HepG2 (cell line): ENCODE measurements around the gene PTPRCAP. TPM values are rescaled to one million over a fixed set of nuclear protein-coding genes. Genes with fewer than 3 reads are reported as not detected.

Source experiments
- CENPX ChIP-seq: sonication (generic); formaldehyde crosslinking; IDR thresholded peaks from 2 replicates; pipeline ENCODE4 v1.9.0; 2021; ENCODE audit warnings: mild to moderate bottlenecking, missing genetic modification reagents, moderate library complexity
- E2F5 ChIP-seq: sonication (generic); formaldehyde crosslinking; conservative IDR thresholded peaks from 2 replicates; pipeline ENCODE4 v1.4.0; 2020; ENCODE audit warnings: missing genetic modification reagents
- ELF1 ChIP-seq: sonication (generic); formaldehyde crosslinking; IDR thresholded peaks from 2 replicates; pipeline ENCODE4 v1.4.0; 2020; ENCODE audit warnings: missing genetic modification reagents
- FOXP1 ChIP-seq, 2 experiments: fragments of 450-650 bp in 1 of 2; IDR thresholded peaks; 2 replicates each; pipeline ENCODE4 v1.6.1; 2017 to 2018; ENCODE audit warnings: antibody characterized with exemption in 1 of 2
- HNRNPH1 ChIP-seq: fragments of 200-400 bp; formaldehyde crosslinking; optimal IDR thresholded peaks from 2 replicates; pipeline ENCODE3; 2017; ENCODE audit warnings: mild to moderate bottlenecking, low read depth, low read length
- HNRNPLL ChIP-seq: fragments of 200-400 bp; formaldehyde crosslinking; IDR thresholded peaks from 2 replicates; pipeline ENCODE4 v1.6.1; 2017; ENCODE audit warnings: mild to moderate bottlenecking, low read depth, low read length; ENCODE audit not compliant: poor library complexity, severe bottlenecking
- HOXA7 ChIP-seq: sonication (generic); formaldehyde crosslinking; IDR thresholded peaks from 2 replicates; pipeline ENCODE4 v1.8.1; 2022; ENCODE audit warnings: mild to moderate bottlenecking, missing genetic modification reagents, moderate library complexity
- HOXA9 ChIP-seq: sonication (generic); formaldehyde crosslinking; IDR thresholded peaks from 2 replicates; pipeline ENCODE4 v1.8.1; 2022; ENCODE audit warnings: missing genetic modification reagents, mild to moderate bottlenecking, moderate library complexity, borderline replicate concordance
- ISX ChIP-seq: sonication (generic); formaldehyde crosslinking; conservative IDR thresholded peaks from 2 replicates; pipeline ENCODE4 v1.5.0; 2020; ENCODE audit warnings: missing genetic modification reagents
- MED13 ChIP-seq: sonication (generic); formaldehyde crosslinking; IDR thresholded peaks from 2 replicates; pipeline ENCODE4 v1.5.0; 2020; ENCODE audit warnings: missing genetic modification reagents
- MLLT10 ChIP-seq: sonication (generic); formaldehyde crosslinking; IDR thresholded peaks from 2 replicates; pipeline ENCODE4 v1.4.0; 2020; ENCODE audit warnings: missing genetic modification reagents
- NCOA2 ChIP-seq: sonication (generic); formaldehyde crosslinking; IDR thresholded peaks from 2 replicates; pipeline ENCODE4 v1.8.0; 2022; ENCODE audit warnings: inconsistent platforms
- NCOA5 ChIP-seq: sonication (generic); formaldehyde crosslinking; IDR thresholded peaks from 2 replicates; pipeline ENCODE4 v1.4.0; 2020; ENCODE audit warnings: missing genetic modification reagents
- NFYC ChIP-seq: IDR thresholded peaks from 2 replicates; pipeline ENCODE4 v1.6.1; 2016; ENCODE audit warnings: missing genetic modification reagents, missing compliant biosample characterization
- SATB2 ChIP-seq: sonication (generic); formaldehyde crosslinking; IDR thresholded peaks from 2 replicates; pipeline ENCODE4 v1.5.0; 2020; ENCODE audit warnings: missing genetic modification reagents
- SMC3 ChIP-seq: IDR thresholded peaks from 2 replicates; pipeline ENCODE4 v1.6.1; 2011; ENCODE audit warnings: low read length, improper control_type of control experiment
- ZBTB8A ChIP-seq: sonication (generic); formaldehyde crosslinking; IDR thresholded peaks from 2 replicates; pipeline ENCODE4 v1.4.0; 2020; ENCODE audit warnings: mild to moderate bottlenecking, low read depth, missing genetic modification reagents, borderline replicate concordance
- ZNF207 ChIP-seq: fragments of 450-650 bp; IDR thresholded peaks from 2 replicates; pipeline ENCODE4 v1.6.1; 2016; ENCODE audit warnings: antibody characterized with exemption, borderline replicate concordance
- ZNF362 ChIP-seq: sonication (generic); formaldehyde crosslinking; IDR thresholded peaks from 2 replicates; pipeline ENCODE4 v1.4.0; 2020; ENCODE audit warnings: missing genetic modification reagents, mild to moderate bottlenecking, borderline replicate concordance
- ZNF570 ChIP-seq: sonication (generic); formaldehyde crosslinking; IDR thresholded peaks from 2 replicates; pipeline ENCODE4 v1.4.0; 2020; ENCODE audit warnings: mild to moderate bottlenecking, missing genetic modification reagents, borderline replicate concordance
- ZNF737 ChIP-seq: sonication (generic); formaldehyde crosslinking; IDR thresholded peaks from 2 replicates; pipeline ENCODE4 v1.5.0; 2020; ENCODE audit warnings: missing genetic modification reagents, mild to moderate bottlenecking, borderline replicate concordance
- ZNF792 ChIP-seq: IDR thresholded peaks from 2 replicates; pipeline ENCODE4 v1.6.1; 2016
- ZNF850 ChIP-seq: sonication (generic); formaldehyde crosslinking; conservative IDR thresholded peaks from 2 replicates; pipeline ENCODE4 v1.9.0; 2021; ENCODE audit warnings: mild to moderate bottlenecking, missing genetic modification reagents
- polyA plus RNA-seq, 8 experiments: library from polyadenylated mRNA; depleted of rRNA in 3 of 8; stranded (reverse) in 7 of 8; unstranded in 1 of 8; fragments of >200 nt; fragmentation: Illumina TruSeq in 4 of 8; extraction: Trizol in 4 of 8; gene quantifications; 2 replicates each; pipeline versions ENCODE4 v1.2.1 to v1.2.3, GENCODE V29; 2011 to 2016; ENCODE audit warnings: low read depth in 4 of 8, missing spikeins in 1 of 8, mixed read lengths in 1 of 8; ENCODE audit not compliant: insufficient read depth in 1 of 8
- total RNA-seq, 5 experiments: library from RNA; depleted of rRNA; stranded (reverse); fragments of >200 nt; fragmentation: Illumina TruSeq; extraction: Trizol; gene quantifications; 2 replicates each; pipeline ENCODE4 v1.2.3, GENCODE V29; 2016; ENCODE audit warnings: low read depth in 1 of 5
- TF ChIP-seq, protein P1 (sequence below): sonication (generic); formaldehyde crosslinking; IDR thresholded peaks from 2 replicates; pipeline ENCODE4 v1.5.0; 2020; ENCODE audit warnings: mild to moderate bottlenecking, missing genetic modification reagents, borderline replicate concordance
- TF ChIP-seq, protein P2 (sequence below): sonication (generic); formaldehyde crosslinking; IDR thresholded peaks from 2 replicates; pipeline ENCODE4 v1.8.1; 2023; ENCODE audit warnings: missing genetic modification reagents, inconsistent platforms, borderline replicate concordance

The PTPRCAP gene
- total and polyA plus RNA-seq, 2 of the 13 experiments (the other 11 are each of a cell fraction or from before 2014, with no cell fraction given) = 0.60 to 0.70 TPM

DNA sequence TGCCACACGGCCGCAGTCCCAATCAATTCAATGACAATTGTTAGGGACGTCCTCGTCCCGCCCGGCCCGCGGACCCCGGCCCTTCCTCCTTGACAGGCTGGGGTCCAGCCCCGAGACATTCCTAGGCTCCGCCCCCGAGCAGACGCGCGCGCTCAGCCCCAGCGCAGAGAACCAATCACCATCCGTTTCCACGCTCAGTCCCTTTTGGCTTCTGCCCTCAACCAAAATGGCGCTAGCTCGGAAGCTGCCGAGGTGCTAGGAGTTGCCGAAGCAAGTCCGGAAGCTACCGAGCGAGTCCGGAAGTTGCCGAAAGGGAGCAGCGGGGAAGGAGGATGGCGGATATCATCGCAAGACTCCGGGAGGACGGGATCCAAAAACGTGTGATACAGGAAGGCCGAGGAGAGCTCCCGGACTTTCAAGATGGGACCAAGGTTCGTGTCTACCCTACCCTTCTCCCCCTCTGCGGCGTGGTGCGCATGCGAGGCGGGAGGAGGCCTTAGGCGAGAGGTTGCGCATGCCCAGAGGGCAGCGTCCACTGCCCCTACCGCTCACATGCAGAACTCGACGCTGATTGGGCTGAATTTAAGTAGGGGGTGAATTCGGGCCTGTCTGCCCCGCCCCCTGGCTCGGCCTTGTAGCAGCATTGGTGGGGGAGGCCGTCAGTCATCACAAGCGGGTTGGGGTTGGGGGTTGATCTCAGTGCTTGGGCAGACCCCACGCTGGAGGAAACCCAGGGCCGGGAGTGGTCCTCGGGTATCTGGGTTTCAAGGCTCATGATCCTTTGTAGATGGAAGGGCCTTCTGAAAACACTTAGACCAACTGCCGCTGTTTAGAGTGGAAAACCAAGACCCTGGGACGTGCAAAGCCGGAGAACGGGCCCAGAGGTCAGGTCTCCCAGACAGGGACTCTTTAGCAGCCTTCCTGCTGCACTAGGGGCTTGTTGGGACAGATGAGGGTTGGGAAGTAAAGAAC lies 45.6 kb upstream of the PTPRCAP start, which contains the start of gene AIP (continued):
- TF ChIP-seq HNRNPLL = peak; percentile 54
- TF ChIP-seq ISX = peak; percentile 74; the same call in 1 of the 2 replicates
- TF ChIP-seq ELF1 (CRISPR knock-in tag) = peak; percentile 97
- TF ChIP-seq E2F5 (CRISPR knock-in tag) = peak; percentile 68
- TF ChIP-seq SATB2 = peak; percentile 95
- TF ChIP-seq FOXP1 (IDR thresholded peaks at IDR 0.05) = no peak
- 0 out of 2 replicates have a peak, but pooled peaks have one; percentile 13 for TF ChIP-seq FOXP1 (CRISPR knock-in tag; IDR thresholded peaks at IDR 0.05)
- no peak for TF ChIP-seq NCOA5 (CRISPR knock-in tag)
- no peak for TF ChIP-seq ZNF207
- TF ChIP-seq HOXA7 = no peak
- TF ChIP-seq MED13 = peak; percentile 80; the same call in 1 of the 2 replicates
- TF ChIP-seq HOXA9 (CRISPR knock-in tag) = peak; percentile 53; the same call in 1 of the 2 replicates
- TF ChIP-seq, protein P1, sequence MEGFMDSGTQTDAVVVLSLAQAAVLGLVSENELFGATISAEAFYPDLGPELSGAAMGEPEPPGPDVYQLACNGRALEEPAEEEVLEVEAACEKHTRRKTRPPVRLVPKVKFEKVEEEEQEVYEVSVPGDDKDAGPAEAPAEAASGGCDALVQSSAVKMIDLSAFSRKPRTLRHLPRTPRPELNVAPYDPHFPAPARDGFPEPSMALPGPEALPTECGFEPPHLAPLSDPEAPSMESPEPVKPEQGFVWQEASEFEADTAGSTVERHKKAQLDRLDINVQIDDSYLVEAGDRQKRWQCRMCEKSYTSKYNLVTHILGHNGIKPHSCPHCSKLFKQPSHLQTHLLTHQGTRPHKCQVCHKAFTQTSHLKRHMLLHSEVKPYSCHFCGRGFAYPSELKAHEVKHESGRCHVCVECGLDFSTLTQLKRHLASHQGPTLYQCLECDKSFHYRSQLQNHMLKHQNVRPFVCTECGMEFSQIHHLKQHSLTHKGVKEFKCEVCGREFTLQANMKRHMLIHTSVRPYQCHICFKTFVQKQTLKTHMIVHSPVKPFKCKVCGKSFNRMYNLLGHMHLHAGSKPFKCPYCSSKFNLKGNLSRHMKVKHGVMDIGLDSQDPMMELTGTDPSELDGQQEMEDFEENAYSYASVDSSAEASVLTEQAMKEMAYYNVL (CRISPR knock-in tag) = peak; percentile 78; the same call in 1 of the 2 replicates
- peak; percentile 36; the same call in 1 of the 2 replicates for TF ChIP-seq ZNF362
- no peak for TF ChIP-seq HNRNPH1
- TF ChIP-seq SMC3 = no peak
- no peak for TF ChIP-seq MLLT10 (CRISPR knock-in tag)
- TF ChIP-seq ZBTB8A (CRISPR knock-in tag) = no peak
- TF ChIP-seq NFYC = peak; percentile 79; the same call in 1 of the 2 replicates
- TF ChIP-seq ZNF792 (CRISPR knock-in tag) = peak; percentile 96
- peak; percentile 72 for TF ChIP-seq NCOA2 (CRISPR knock-in tag)
- TF ChIP-seq ZNF570 = peak; percentile 51
- TF ChIP-seq ZNF850 (CRISPR knock-in tag) = peak; percentile 34; the same call in 1 of the 2 replicates
- TF ChIP-seq ZNF737 (CRISPR knock-in tag) = no peak
- no peak for TF ChIP-seq CENPX (CRISPR knock-in tag)
- TF ChIP-seq, protein P2, sequence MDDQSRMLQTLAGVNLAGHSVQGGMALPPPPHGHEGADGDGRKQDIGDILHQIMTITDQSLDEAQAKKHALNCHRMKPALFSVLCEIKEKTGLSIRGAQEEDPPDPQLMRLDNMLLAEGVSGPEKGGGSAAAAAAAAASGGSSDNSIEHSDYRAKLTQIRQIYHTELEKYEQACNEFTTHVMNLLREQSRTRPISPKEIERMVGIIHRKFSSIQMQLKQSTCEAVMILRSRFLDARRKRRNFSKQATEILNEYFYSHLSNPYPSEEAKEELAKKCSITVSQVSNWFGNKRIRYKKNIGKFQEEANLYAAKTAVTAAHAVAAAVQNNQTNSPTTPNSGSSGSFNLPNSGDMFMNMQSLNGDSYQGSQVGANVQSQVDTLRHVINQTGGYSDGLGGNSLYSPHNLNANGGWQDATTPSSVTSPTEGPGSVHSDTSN = 0 out of 2 replicates have a peak, but pooled peaks have one; percentile 54
